GM12878 (cell line): ENCODE data around the gene RABL3. TPM values are rescaled to one million over a fixed set of nuclear protein-coding genes. Genes with fewer than 3 reads are reported as not detected.

Source experiments
- ATAC-seq: fragments of 200-7000 bp; cut with Tn5 transposase; 3 replicates; pipeline ENCODE4 v1.9.1; 2020; ENCODE audit warnings: mild to moderate bottlenecking, moderate library complexity
- BruUV-seq: library from RNA; stranded (reverse); fragments of 400-500 nt; replicated peaks from 2 replicates; lab custom pipeline; 2021; lab: Mats Ljungman, UMichigan
- CTCF ChIA-PET: fragments of 300-600 bp; sonication (Branson Sonifier 250); formaldehyde crosslinking; extraction: SDS; loops from one replicate; lab custom pipeline; 2021; ENCODE audit warnings: inconsistent platforms; lab: Yijun Ruan, JAX
- POLR2A ChIA-PET: fragments of 350-600 bp; formaldehyde crosslinking; extraction: SDS; loops from one replicate; lab custom pipeline; 2021; ENCODE audit warnings: inconsistent platforms; lab: Charles Lee
- RAD21 ChIA-PET: fragments of 300-600 bp; sonication (Branson Sonifier 250); formaldehyde crosslinking; loops from one replicate; lab custom pipeline; 2023; ENCODE audit warnings: antibody characterized with exemption; ENCODE audit not compliant: unreplicated experiment; lab: Charles Lee
- SMC1A ChIA-PET: fragments of 300-600 bp; sonication (Branson Sonifier 250); formaldehyde crosslinking; loops from one replicate; lab custom pipeline; 2023; ENCODE audit not compliant: unreplicated experiment, uncharacterized antibody; lab: Charles Lee
- DNase-seq: peaks from one replicate; pipeline ENCODE4 v3.0.0-alpha.2; 2011; ENCODE audit warnings: low read depth, low spot score
- FAIRE-seq: peaks from 3 replicates; lab custom pipeline; 2011; peaks lifted over from hg19 to GRCh38; lab: Jason Lieb, UNC
- H2AFZ ChIP-seq: 2 replicates; pipeline ENCODE4 v1.6.0; 2011; ENCODE audit warnings: low read depth, low read length, control low read depth; ENCODE audit not compliant: control insufficient read depth
- H3K27ac ChIP-seq: 2 replicates; pipeline ENCODE4 v1.5.1; 2011; ENCODE audit warnings: control low read depth; ENCODE audit not compliant: control insufficient read depth, insufficient read depth
- H3K27me3 ChIP-seq, 2 experiments: replicated peaks in 1 of 2; 2 replicates each; pipeline versions ENCODE4 v1.6.0 to v1.6.1; 2011; ENCODE audit warnings: low read length in 1 of 2; ENCODE audit not compliant: control insufficient read depth in 2 of 2, insufficient read depth in 2 of 2
- H3K36me3 ChIP-seq, 2 experiments: 2 replicates each; pipeline ENCODE4 v1.5.1; 2011; ENCODE audit warnings: low read length in 1 of 2; ENCODE audit not compliant: control insufficient read depth in 2 of 2, insufficient read depth in 2 of 2
- H3K4me1 ChIP-seq: 2 replicates; pipeline ENCODE4 v1.6.1; 2011; ENCODE audit warnings: mild to moderate bottlenecking, low read length, moderate library complexity, mixed read lengths; ENCODE audit not compliant: control insufficient read depth, insufficient read depth
- H3K4me2 ChIP-seq: 2 replicates; pipeline ENCODE4 v1.6.0; 2011; ENCODE audit warnings: control low read depth; ENCODE audit not compliant: control insufficient read depth, insufficient read depth
- H3K4me3 ChIP-seq: fragments of 200-600 bp; sonication (generic); 2 replicates; pipeline ENCODE4 v1.5.1; 2016
- H3K79me2 ChIP-seq: 2 replicates; pipeline ENCODE4 v1.6.0; 2011; ENCODE audit warnings: low read length; ENCODE audit not compliant: control insufficient read depth, insufficient read depth
- H3K9ac ChIP-seq: 2 replicates; pipeline ENCODE4 v1.8.0; 2011; ENCODE audit warnings: low read length, control low read depth, mixed read lengths; ENCODE audit not compliant: control insufficient read depth, insufficient read depth
- H3K9me3 ChIP-seq: replicated peaks from 3 replicates; pipeline ENCODE4 v1.5.1; 2011; ENCODE audit warnings: mild to moderate bottlenecking, low read length; ENCODE audit not compliant: control insufficient read depth, insufficient read depth
- H4K20me1 ChIP-seq: 2 replicates; pipeline ENCODE4 v1.6.0; 2011; ENCODE audit not compliant: control insufficient read depth, insufficient read depth
- BMI1 ChIP-seq: fragments of 450-650 bp; IDR thresholded peaks from 2 replicates; pipeline ENCODE4 v1.6.1; 2016; ENCODE audit warnings: mild to moderate bottlenecking, moderate library complexity, borderline replicate concordance
- CHD1 ChIP-seq: IDR thresholded peaks from 2 replicates; pipeline ENCODE4 v1.6.1; 2012; ENCODE audit warnings: low read depth, low read length, improper control_type of control experiment
- CHD4 ChIP-seq: fragments of 200-600 bp; sonication (generic); IDR thresholded peaks from 2 replicates; pipeline ENCODE4 v1.6.1; 2016; ENCODE audit warnings: mild to moderate bottlenecking
- ESRRA ChIP-seq: IDR thresholded peaks from 2 replicates; pipeline ENCODE4 v1.6.1; 2012; ENCODE audit warnings: mild to moderate bottlenecking, low read length, improper control_type of control experiment
- FOXK2 ChIP-seq: fragments of 450-650 bp; IDR thresholded peaks from 2 replicates; pipeline ENCODE4 v1.6.1; 2017; ENCODE audit warnings: mild to moderate bottlenecking, moderate library complexity
- MYC ChIP-seq: IDR thresholded peaks from 2 replicates; pipeline ENCODE4 v1.6.1; 2011; ENCODE audit warnings: mild to moderate bottlenecking, low read length, moderate library complexity, inconsistent platforms; ENCODE audit not compliant: insufficient read depth, insufficient replicate concordance, insufficient read length, severe bottlenecking
- NBN ChIP-seq: fragments of 450-650 bp; IDR thresholded peaks from 2 replicates; pipeline ENCODE4 v1.6.1; 2016
- PAX5 ChIP-seq: IDR thresholded peaks from 2 replicates; pipeline ENCODE4 v1.6.1; 2011; ENCODE audit warnings: low read depth, low read length, borderline replicate concordance
- POLR2A ChIP-seq: IDR thresholded peaks from 2 replicates; pipeline ENCODE4 v1.6.1; 2011; ENCODE audit warnings: low read depth, mild to moderate bottlenecking, low read length
- POU2F2 ChIP-seq: IDR thresholded peaks from 3 replicates; pipeline ENCODE4 v1.6.1; 2011; ENCODE audit warnings: low read depth, mild to moderate bottlenecking, low read length, borderline replicate concordance
- TBL1XR1 ChIP-seq: IDR thresholded peaks from 2 replicates; pipeline ENCODE4 v1.6.1; 2012; ENCODE audit warnings: low read depth, low read length, improper control_type of control experiment
- TCF7 ChIP-seq: IDR thresholded peaks from 2 replicates; pipeline ENCODE4 v1.6.1; 2014; ENCODE audit warnings: antibody characterized with exemption, borderline replicate concordance
- in situ Hi-C: fragments of 300-500 bp; cut with MboI; formaldehyde crosslinking; loops from 9 replicates; pipeline ENCODE4 v1.14.3; 2018; ENCODE audit warnings: mixed read lengths
- intact Hi-C: fragments of 100-400 bp; cut with micrococcal nuclease; formaldehyde crosslinking; loops from one replicate; pipeline ENCODE4 v1.14.2; 2022; ENCODE audit not compliant: unreplicated experiment
- polyA plus RNA-seq, 11 experiments: library from polyadenylated mRNA; depleted of rRNA in 4 of 11; unstranded in 6 of 11; stranded (reverse) in 5 of 11; fragments of >200 nt; fragmentation: Nextera tagmentation in 4 of 11; fragmentation: Illumina TruSeq in 1 of 11; extraction: Ambion mirVana in 4 of 11; extraction: Trizol in 1 of 11; gene quantifications; 1 replicate in 1 of 11; 2 replicates in 10 of 11; pipeline versions ENCODE4 v1.2.1 to v1.2.3, GENCODE V29; 2011 to 2016; ENCODE audit warnings: inconsistent platforms in 2 of 11, missing spikeins in 2 of 11, low read depth in 1 of 11
- total RNA-seq, 4 experiments: library from RNA; depleted of rRNA in 3 of 4; stranded (reverse); fragments of >200 nt in 3 of 4; fragmentation: Illumina TruSeq in 1 of 4; extraction: Trizol in 1 of 4; gene quantifications; 2 replicates each; pipeline versions ENCODE4 v1.2.1 to v1.2.3, GENCODE V29; 2013 to 2021
- TF ChIP-seq, protein P1 (sequence below): IDR thresholded peaks from 2 replicates; pipeline ENCODE4 v1.6.1; 2012; ENCODE audit warnings: improper control_type of control experiment, low read depth, low read length; ENCODE audit not compliant: insufficient replicate concordance
- TF ChIP-seq, protein P2 (sequence below): fragments of 450-650 bp; formaldehyde crosslinking; IDR thresholded peaks from 2 replicates; pipeline ENCODE4 v1.5.0; 2022; ENCODE audit warnings: mild to moderate bottlenecking, missing genetic modification characterization
- TF ChIP-seq, protein P3 (sequence below): fragments of 450-650 bp; IDR thresholded peaks from 2 replicates; pipeline ENCODE4 v1.6.1; 2016; ENCODE audit warnings: mild to moderate bottlenecking

Gene RABL3
- total and polyA plus RNA-seq, 10 of the 15 experiments (the other 5 are each of a cell fraction or from before 2014, with no cell fraction given), result 10.5 to 38.0 (median 25.2) TPM

DNA sequence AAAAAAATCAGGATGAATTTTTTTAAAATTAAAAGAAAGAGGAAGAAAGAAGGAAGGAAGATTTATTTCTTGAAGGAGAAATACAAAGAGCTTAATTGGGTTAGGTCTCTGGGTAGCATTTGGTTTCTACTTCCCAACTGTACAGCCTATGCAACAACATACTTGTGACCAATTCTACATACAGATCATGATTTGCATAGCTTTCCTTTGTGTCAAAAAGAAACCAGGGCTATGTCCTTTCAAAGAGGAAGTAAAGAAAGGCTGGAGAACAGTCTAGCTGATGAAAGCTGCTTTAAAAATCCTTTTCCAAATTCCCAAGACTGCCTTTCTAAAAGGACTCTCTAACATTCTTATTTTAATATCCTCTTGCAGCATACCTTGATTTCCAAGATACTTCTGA is 54.2 kb downstream of the RABL3 start:
- in situ Hi-C loops, result no loop called here
- BruUV-seq, result no TSS peak
- DNase-seq, result peak; percentile 55
- H4K20me1 ChIP-seq, result no peaks in the 10 kb centered on the region
- POLR2A ChIA-PET, result interaction anchor here (1.3 to 2.9 kb wide), 3 partner anchors 10 to 92 kb away, joined by 3 to 10 read pairs (median 3); partner anchors contain the start of gene NDUFB4
- H3K36me3 ChIP-seq, result peaks cover 0 to 9% of the 10 kb centered on the region in 2 experiments; a peak in 2 of 4 replicates
- H3K4me2 ChIP-seq, result 0 out of 2 replicates have a peak overlapping the region, but pooled peaks have one; percentile 0
- no peak overlapping the region for H3K9ac ChIP-seq
- no peaks in the 10 kb centered on the region for H3K79me2 ChIP-seq
- peaks cover 7% of the 10 kb centered on the region; the same call in 1 of the 2 replicates for H3K4me1 ChIP-seq
- H3K9me3 ChIP-seq, result no peaks in the 10 kb centered on the region
- 0 out of 2 replicates have a peak overlapping the region, but pooled peaks have one; percentile 30 for H3K4me3 ChIP-seq
- SMC1A ChIA-PET, result interaction anchor here (0.9 to 4.5 kb wide), 10 partner anchors 10 to 107 kb away, joined by 3 to 23 read pairs (median 4); partner anchors contain the start of gene NDUFB4
- peak; percentile 96 for ATAC-seq
- RAD21 ChIA-PET, result interaction anchor here (0.7 to 3.3 kb wide), 8 partner anchors 10 to 129 kb away, joined by 3 to 18 read pairs (median 4); partner anchors contain the start of gene NDUFB4
- intact Hi-C loops, result loop anchor here (5.0 kb wide), 2 partner anchors 91 to 94 kb away; partner anchors contain the start of gene NDUFB4
- no peaks in the 10 kb centered on the region for H3K27me3 ChIP-seq
- H2AFZ ChIP-seq, result no peak overlapping the region
- CTCF ChIA-PET, result interaction anchor here (1.0 to 2.4 kb wide), 5 partner anchors 10 to 129 kb away, joined by 4 to 16 read pairs (median 4); no protein-coding TSS in a partner anchor
- FAIRE-seq, result peak; percentile 89
- peak overlapping the region; percentile 75 for H3K27ac ChIP-seq
- TF ChIP-seq TCF7, result no peak
- no peak for TF ChIP-seq ESRRA
- TF ChIP-seq CHD1, result no peak
- 0 out of 2 replicates have a peak, but pooled peaks have one; percentile 36 for TF ChIP-seq NBN
- TF ChIP-seq BMI1, result no peak
- TF ChIP-seq MYC, result no peak
- no peak for TF ChIP-seq FOXK2
- TF ChIP-seq, protein P1, sequence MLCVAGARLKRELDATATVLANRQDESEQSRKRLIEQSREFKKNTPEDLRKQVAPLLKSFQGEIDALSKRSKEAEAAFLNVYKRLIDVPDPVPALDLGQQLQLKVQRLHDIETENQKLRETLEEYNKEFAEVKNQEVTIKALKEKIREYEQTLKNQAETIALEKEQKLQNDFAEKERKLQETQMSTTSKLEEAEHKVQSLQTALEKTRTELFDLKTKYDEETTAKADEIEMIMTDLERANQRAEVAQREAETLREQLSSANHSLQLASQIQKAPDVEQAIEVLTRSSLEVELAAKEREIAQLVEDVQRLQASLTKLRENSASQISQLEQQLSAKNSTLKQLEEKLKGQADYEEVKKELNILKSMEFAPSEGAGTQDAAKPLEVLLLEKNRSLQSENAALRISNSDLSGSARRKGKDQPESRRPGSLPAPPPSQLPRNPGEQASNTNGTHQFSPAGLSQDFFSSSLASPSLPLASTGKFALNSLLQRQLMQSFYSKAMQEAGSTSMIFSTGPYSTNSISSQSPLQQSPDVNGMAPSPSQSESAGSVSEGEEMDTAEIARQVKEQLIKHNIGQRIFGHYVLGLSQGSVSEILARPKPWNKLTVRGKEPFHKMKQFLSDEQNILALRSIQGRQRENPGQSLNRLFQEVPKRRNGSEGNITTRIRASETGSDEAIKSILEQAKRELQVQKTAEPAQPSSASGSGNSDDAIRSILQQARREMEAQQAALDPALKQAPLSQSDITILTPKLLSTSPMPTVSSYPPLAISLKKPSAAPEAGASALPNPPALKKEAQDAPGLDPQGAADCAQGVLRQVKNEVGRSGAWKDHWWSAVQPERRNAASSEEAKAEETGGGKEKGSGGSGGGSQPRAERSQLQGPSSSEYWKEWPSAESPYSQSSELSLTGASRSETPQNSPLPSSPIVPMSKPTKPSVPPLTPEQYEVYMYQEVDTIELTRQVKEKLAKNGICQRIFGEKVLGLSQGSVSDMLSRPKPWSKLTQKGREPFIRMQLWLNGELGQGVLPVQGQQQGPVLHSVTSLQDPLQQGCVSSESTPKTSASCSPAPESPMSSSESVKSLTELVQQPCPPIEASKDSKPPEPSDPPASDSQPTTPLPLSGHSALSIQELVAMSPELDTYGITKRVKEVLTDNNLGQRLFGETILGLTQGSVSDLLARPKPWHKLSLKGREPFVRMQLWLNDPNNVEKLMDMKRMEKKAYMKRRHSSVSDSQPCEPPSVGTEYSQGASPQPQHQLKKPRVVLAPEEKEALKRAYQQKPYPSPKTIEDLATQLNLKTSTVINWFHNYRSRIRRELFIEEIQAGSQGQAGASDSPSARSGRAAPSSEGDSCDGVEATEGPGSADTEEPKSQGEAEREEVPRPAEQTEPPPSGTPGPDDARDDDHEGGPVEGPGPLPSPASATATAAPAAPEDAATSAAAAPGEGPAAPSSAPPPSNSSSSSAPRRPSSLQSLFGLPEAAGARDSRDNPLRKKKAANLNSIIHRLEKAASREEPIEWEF, result no peak
- TF ChIP-seq CHD4, result no peak
- TF ChIP-seq PAX5, result no peak
- TF ChIP-seq, protein P2, sequence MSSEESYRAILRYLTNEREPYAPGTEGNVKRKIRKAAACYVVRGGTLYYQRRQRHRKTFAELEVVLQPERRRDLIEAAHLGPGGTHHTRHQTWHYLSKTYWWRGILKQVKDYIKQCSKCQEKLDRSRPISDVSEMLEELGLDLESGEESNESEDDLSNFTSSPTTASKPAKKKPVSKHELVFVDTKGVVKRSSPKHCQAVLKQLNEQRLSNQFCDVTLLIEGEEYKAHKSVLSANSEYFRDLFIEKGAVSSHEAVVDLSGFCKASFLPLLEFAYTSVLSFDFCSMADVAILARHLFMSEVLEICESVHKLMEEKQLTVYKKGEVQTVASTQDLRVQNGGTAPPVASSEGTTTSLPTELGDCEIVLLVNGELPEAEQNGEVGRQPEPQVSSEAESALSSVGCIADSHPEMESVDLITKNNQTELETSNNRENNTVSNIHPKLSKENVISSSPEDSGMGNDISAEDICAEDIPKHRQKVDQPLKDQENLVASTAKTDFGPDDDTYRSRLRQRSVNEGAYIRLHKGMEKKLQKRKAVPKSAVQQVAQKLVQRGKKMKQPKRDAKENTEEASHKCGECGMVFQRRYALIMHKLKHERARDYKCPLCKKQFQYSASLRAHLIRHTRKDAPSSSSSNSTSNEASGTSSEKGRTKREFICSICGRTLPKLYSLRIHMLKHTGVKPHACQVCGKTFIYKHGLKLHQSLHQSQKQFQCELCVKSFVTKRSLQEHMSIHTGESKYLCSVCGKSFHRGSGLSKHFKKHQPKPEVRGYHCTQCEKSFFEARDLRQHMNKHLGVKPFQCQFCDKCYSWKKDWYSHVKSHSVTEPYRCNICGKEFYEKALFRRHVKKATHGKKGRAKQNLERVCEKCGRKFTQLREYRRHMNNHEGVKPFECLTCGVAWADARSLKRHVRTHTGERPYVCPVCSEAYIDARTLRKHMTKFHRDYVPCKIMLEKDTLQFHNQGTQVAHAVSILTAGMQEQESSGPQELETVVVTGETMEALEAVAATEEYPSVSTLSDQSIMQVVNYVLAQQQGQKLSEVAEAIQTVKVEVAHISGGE (CRISPR knock-in tag), result no peak
- peak; percentile 79; the same call in 1 of the 3 replicates for TF ChIP-seq POU2F2
- no peak for TF ChIP-seq POLR2A
- TF ChIP-seq, protein P3, sequence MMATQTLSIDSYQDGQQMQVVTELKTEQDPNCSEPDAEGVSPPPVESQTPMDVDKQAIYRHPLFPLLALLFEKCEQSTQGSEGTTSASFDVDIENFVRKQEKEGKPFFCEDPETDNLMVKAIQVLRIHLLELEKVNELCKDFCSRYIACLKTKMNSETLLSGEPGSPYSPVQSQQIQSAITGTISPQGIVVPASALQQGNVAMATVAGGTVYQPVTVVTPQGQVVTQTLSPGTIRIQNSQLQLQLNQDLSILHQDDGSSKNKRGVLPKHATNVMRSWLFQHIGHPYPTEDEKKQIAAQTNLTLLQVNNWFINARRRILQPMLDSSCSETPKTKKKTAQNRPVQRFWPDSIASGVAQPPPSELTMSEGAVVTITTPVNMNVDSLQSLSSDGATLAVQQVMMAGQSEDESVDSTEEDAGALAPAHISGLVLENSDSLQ, result no peak
- no peak for TF ChIP-seq TBL1XR1
